Epithelial cell of esophagus (primary cell): ENCODE results near the gene UCHL1.
"Not testable (repeated sequence)": the region's sequence is repeated elsewhere in the genome, so short reads cannot be mapped to it uniquely, and the experiment has no call there.

Experiments
- DNase-seq: peaks from one replicate; pipeline ENCODE4 v3.0.0; 2010; ENCODE audit warnings: low read depth
- H3K4me3 ChIP-seq: 2 replicates; pipeline ENCODE4 v1.5.1; 2011; ENCODE audit warnings: mild to moderate bottlenecking, low read length, control low read depth
- CTCF ChIP-seq: IDR thresholded peaks from 2 replicates; pipeline ENCODE4 v1.5.1; 2011; ENCODE audit warnings: low read depth, mild to moderate bottlenecking, low read length, control low read depth, inconsistent platforms; ENCODE audit not compliant: insufficient read depth; ENCODE audit errors: missing control alignments

The UCHL1 gene

GRCh38 chr4:41258783-41259182, 2.1 kb downstream of the UCHL1 start:
- peak; percentile 63 for DNase-seq
- no peak overlapping the region for H3K4me3 ChIP-seq
- peak; percentile 50 for TF ChIP-seq CTCF

- no peak overlapping the region for H3K4me3 ChIP-seq
- TF ChIP-seq CTCF, result no peak
- no peak for DNase-seq
Measured at GRCh38 chr4:41260116-41260733, 3.5 kb downstream of the UCHL1 start.

- no peak for DNase-seq
- no peak overlapping the region for H3K4me3 ChIP-seq
- TF ChIP-seq CTCF, result no peak
Measured at GRCh38 chr4:41262198-41262597, 5.5 kb downstream of the UCHL1 start.

GRCh38 chr4:41264212-41264611, 7.5 kb downstream of the UCHL1 start:
- TF ChIP-seq CTCF, result no peak
- H3K4me3 ChIP-seq, result no peak overlapping the region

GRCh38 chr4:41267997-41268396, 11.3 kb downstream of the UCHL1 start:
- TF ChIP-seq CTCF, result no peak
- H3K4me3 ChIP-seq, result no peak overlapping the region
- peak; percentile 4 for DNase-seq

More at GRCh38 chr4:41264212-41264611, 7.5 kb downstream of the UCHL1 start:
- no peak for DNase-seq

GRCh38 chr4:41268721-41269517, 12.2 kb downstream of the UCHL1 start:
- no peak for DNase-seq
- TF ChIP-seq CTCF, result no peak
- no peak overlapping the region for H3K4me3 ChIP-seq

- TF ChIP-seq CTCF, result no peak
- no peak overlapping the region for H3K4me3 ChIP-seq
- no peak for DNase-seq
Measured at GRCh38 chr4:41269682-41270081, 13.0 kb downstream of the UCHL1 start.

- H3K4me3 ChIP-seq, DNase-seq: not testable (repeated sequence)
Measured at GRCh38 chr4:41275931-41276330, 19.2 kb downstream of the UCHL1 start.
